ENCODE results near the gene RAB4B.

DNA sequence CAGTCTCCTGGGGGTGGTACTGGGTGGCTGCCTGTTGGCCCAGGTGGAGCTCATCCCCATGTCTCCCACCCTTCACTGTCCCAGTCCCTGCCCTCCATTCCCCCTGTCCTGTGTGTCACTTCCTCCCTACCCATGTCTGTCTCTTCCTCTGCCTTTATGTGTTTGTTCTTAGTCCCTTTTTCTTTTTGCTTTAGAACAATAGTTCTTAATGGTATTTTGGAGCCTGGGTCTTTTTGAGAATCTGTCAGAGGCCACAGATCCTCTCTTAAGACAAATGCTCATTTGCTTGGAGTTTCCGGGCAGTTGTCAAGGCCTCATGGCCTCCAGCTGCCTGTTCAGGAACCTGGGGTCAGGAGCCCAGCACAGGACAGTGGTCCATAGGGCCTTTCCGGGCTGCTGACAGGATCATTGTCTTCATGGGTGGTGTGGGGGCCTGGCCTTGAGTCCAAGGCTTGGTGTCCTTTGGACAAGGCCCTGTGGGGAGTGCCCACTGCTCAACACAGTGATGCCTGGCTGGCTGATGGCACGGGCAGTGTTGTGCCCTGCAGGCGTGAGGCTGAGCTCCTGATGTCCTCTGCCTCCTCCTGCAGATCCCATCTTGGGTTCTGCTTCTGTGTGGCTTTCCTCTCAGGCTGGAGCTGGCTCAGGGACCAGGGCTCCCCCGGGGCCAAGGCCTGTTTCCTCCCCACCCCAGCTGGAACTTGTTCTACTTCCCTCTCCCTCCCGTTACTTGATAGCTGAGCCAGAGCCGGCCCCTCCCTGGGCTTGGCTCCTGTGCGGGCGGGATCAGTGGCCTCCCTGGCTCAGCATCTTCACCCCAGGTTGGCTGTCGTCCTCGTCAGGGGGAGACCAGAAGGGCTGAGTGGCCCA lies 24.5 kb downstream of the RAB4B start:
- TF ChIP-seq SUZ12 (IDR thresholded peaks at IDR 0.05; ENCODE audit: extremely low read depth, insufficient read depth, insufficient read length) (no peak), YY1 (IDR thresholded peaks at IDR 0.05; ENCODE audit: insufficient read depth, insufficient read length) (no peak)
